ENCODE results near the gene MLH3.

GRCh38 chr14:74979029-74979428 is 72.2 kb downstream of the MLH3 start:
- TF ChIP-seq, protein P1, sequence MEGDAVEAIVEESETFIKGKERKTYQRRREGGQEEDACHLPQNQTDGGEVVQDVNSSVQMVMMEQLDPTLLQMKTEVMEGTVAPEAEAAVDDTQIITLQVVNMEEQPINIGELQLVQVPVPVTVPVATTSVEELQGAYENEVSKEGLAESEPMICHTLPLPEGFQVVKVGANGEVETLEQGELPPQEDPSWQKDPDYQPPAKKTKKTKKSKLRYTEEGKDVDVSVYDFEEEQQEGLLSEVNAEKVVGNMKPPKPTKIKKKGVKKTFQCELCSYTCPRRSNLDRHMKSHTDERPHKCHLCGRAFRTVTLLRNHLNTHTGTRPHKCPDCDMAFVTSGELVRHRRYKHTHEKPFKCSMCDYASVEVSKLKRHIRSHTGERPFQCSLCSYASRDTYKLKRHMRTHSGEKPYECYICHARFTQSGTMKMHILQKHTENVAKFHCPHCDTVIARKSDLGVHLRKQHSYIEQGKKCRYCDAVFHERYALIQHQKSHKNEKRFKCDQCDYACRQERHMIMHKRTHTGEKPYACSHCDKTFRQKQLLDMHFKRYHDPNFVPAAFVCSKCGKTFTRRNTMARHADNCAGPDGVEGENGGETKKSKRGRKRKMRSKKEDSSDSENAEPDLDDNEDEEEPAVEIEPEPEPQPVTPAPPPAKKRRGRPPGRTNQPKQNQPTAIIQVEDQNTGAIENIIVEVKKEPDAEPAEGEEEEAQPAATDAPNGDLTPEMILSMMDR (conservative IDR thresholded peaks at IDR 0.05; ENCODE audit: low read depth, low read length), result no peak
- TF ChIP-seq EZH2phosphoT487 (IDR thresholded peaks at IDR 0.05; ENCODE audit: borderline replicate concordance, low read length), result no peak
